OCI-LY3 (cell line): ENCODE results near the gene STOX1.

Experiments
- H2AFZ ChIP-seq: fragments of 200-600, 300-600 bp; shearing (Covaris generic); 2 replicates; pipeline ENCODE4 v1.6.0; 2014; ENCODE audit warnings: antibody characterized with exemption, low read depth, low read length
- H3K27ac ChIP-seq: fragments of 200-600, 300-600 bp; sonication (generic); 2 replicates; pipeline ENCODE4 v1.5.1; 2014; ENCODE audit warnings: mild to moderate bottlenecking, low read length, moderate library complexity, mixed read lengths
- H3K27me3 ChIP-seq: fragments of 200-600, 300-600 bp; sonication (generic); 2 replicates; pipeline ENCODE4 v1.6.1; 2014; ENCODE audit warnings: low read depth, low read length, mixed read lengths
- H3K36me3 ChIP-seq: fragments of 200-600, 300-600 bp; sonication (generic); replicated peaks from 2 replicates; pipeline ENCODE3; 2014; ENCODE audit warnings: low read depth, low read length, mixed read lengths
- H3K4me1 ChIP-seq: fragments of 300-600, 200-600 bp; sonication (generic); 2 replicates; pipeline ENCODE4 v1.6.1; 2014; ENCODE audit warnings: low read length, mixed read lengths
- H3K4me2 ChIP-seq: fragments of 200-600, 300-600 bp; sonication (generic); 2 replicates; pipeline ENCODE4 v1.6.1; 2014; ENCODE audit warnings: low read length, mixed read lengths
- H3K4me3 ChIP-seq: fragments of 300-600, 200-600 bp; sonication (generic); 2 replicates; pipeline ENCODE4 v1.5.1; 2014; ENCODE audit warnings: antibody characterized with exemption, mild to moderate bottlenecking, low read length, moderate library complexity
- H3K79me2 ChIP-seq: fragments of 300-600, 200-600 bp; shearing (Covaris generic); 2 replicates; pipeline ENCODE4 v1.6.1; 2014; ENCODE audit warnings: mild to moderate bottlenecking, low read length, mixed read lengths
- H3K9ac ChIP-seq: fragments of 300-600, 200-600 bp; shearing (Covaris generic); 2 replicates; pipeline ENCODE4 v1.6.0; 2014; ENCODE audit warnings: mild to moderate bottlenecking, low read length, moderate library complexity
- H3K9me3 ChIP-seq: fragments of 200-600, 300-600 bp; shearing (Covaris generic); 2 replicates; pipeline ENCODE4 v1.6.1; 2014; ENCODE audit warnings: low read length, mixed read lengths; ENCODE audit not compliant: insufficient read depth
- H4K20me1 ChIP-seq: fragments of 200-600, 300-600 bp; sonication (generic); 2 replicates; pipeline ENCODE4 v1.6.1; 2016; ENCODE audit warnings: low read length, mixed read lengths; ENCODE audit not compliant: insufficient read depth
- EZH2phosphoT487 ChIP-seq: fragments of 200-600 bp; shearing (Covaris generic); IDR thresholded peaks from 2 replicates; pipeline ENCODE4 v1.6.1; 2018; ENCODE audit warnings: antibody characterized with exemption, mixed run types, low read depth
- TF ChIP-seq, protein P1 (sequence below): fragments of 200-600, 300-600 bp; sonication (generic); IDR thresholded peaks from 2 replicates; pipeline ENCODE4 v1.5.1; 2014; ENCODE audit warnings: antibody characterized with exemption, low read length, low read depth

Gene STOX1

DNA sequence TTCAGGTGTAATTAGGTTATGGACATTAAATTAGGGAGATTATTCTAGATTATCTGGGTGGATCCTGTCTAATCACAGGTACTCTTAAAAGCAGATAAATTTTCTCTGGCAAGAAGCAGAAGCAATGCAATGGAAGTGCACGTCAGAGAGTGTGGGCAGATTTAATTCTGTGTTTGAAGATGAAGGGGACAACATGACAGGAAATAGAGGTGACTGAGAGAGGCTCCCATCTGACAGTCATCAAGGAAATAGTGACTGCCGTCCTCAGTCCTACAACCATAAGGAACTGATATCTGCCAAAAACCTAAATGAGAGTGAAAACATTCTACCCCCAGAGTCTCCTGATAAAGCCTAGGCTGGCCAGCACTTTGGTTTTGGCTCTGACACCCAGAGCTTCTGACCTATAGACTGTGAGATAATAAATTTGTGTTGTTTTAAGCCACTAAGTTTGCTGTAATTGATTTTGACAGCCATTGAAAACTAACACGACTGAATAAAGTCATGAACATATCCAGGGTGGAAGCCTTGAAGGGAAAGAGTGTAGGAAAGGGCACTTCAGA is 43.3 kb downstream of the STOX1 start:
- no peaks in the 10 kb centered on the region for H3K9me3 ChIP-seq
- no peaks in the 10 kb centered on the region for H3K27me3 ChIP-seq
- H2AFZ ChIP-seq: no peak overlapping the region
- H3K9ac ChIP-seq: no peak overlapping the region
- TF ChIP-seq, protein P1, sequence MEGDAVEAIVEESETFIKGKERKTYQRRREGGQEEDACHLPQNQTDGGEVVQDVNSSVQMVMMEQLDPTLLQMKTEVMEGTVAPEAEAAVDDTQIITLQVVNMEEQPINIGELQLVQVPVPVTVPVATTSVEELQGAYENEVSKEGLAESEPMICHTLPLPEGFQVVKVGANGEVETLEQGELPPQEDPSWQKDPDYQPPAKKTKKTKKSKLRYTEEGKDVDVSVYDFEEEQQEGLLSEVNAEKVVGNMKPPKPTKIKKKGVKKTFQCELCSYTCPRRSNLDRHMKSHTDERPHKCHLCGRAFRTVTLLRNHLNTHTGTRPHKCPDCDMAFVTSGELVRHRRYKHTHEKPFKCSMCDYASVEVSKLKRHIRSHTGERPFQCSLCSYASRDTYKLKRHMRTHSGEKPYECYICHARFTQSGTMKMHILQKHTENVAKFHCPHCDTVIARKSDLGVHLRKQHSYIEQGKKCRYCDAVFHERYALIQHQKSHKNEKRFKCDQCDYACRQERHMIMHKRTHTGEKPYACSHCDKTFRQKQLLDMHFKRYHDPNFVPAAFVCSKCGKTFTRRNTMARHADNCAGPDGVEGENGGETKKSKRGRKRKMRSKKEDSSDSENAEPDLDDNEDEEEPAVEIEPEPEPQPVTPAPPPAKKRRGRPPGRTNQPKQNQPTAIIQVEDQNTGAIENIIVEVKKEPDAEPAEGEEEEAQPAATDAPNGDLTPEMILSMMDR: no peak
- no peak for TF ChIP-seq EZH2phosphoT487
- H3K4me1 ChIP-seq: peaks cover 3% of the 10 kb centered on the region; the same call in 1 of the 2 replicates
- H3K27ac ChIP-seq: no peak overlapping the region
- no peak overlapping the region for H3K4me3 ChIP-seq
- no peak overlapping the region for H3K4me2 ChIP-seq
- no peaks in the 10 kb centered on the region for H3K36me3 ChIP-seq
- H3K79me2 ChIP-seq: no peaks in the 10 kb centered on the region
- H4K20me1 ChIP-seq: no peaks in the 10 kb centered on the region

DNA sequence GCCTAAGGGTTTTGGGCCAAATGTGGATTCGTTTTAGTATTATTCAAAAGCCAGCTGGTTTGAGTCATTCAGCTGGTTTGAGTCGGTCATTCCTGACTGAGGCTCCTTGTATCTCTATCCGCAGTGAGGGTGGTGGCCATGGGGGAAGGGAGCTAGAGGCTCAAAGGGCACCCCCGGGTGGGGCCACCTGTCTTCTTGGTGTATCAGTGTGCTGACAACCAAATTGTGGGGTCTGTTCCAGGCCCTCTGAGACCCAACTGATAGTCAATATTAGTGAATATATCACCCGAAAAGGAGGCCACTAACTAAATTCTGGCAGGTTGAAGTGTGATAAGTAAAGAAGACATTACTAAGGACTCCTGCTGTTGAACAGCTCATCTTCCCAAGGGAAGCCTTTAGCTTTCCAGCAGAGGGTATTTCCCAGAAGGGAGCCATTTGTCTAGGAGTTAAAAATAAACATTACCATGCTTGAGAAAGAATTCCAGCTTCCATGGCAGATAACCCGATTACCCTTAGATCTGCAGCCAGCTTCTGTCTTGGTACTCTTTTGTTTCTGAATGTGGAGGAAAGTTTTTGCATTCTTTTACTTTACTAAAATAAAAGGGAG is 43.9 kb downstream of the STOX1 start:
- Histone ChIP-seq H3K9ac (no peak overlapping the region), H3K9me3 (no peaks in the 10 kb centered on the region), H3K4me2 (no peak overlapping the region), H2AFZ (no peak overlapping the region), H4K20me1 (no peaks in the 10 kb centered on the region), H3K36me3 (no peaks in the 10 kb centered on the region), H3K27me3 (no peaks in the 10 kb centered on the region), H3K4me1 (no peaks in the 10 kb centered on the region), H3K4me3 (no peak overlapping the region), H3K27ac (no peak overlapping the region), H3K79me2 (no peaks in the 10 kb centered on the region)
- TF ChIP-seq EZH2phosphoT487: no peak
- TF ChIP-seq, protein P1: no peak

DNA sequence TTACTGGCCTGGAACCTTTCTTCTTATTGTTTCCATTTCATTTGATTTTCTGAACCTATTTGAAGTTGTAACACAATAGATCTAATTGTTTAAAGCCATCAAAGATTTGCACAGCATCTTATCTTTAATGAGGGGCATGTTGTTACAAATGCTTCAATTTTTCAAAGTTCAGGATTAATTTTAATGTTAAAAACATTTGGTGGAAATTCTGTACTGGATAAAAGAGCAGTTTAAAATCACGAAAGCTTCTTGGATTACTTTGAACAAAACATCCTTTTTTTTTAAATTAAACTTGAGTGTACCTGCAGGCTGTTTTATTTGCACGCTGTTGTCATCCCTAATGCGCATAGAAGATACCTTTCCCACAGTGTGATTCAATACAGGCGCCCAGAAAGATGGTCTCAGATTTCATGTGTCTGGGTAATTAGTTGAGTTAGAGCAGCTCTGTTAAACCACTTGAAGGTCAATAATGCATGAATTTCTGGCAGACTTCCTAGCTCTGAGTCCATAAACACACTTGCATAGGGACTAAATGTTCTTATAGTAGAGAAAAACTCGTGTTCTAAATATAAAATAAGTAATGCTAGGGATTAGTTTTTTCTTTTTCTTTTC is 44.5 kb downstream of the STOX1 start:
- Histone ChIP-seq H3K4me3 (no peak overlapping the region), H3K79me2 (no peaks in the 10 kb centered on the region), H3K4me1 (no peaks in the 10 kb centered on the region), H3K9me3 (no peaks in the 10 kb centered on the region), H3K27ac (no peak overlapping the region), H3K27me3 (no peaks in the 10 kb centered on the region), H2AFZ (no peak overlapping the region), H3K4me2 (no peak overlapping the region), H4K20me1 (no peaks in the 10 kb centered on the region), H3K36me3 (no peaks in the 10 kb centered on the region), H3K9ac (no peak overlapping the region)
- TF ChIP-seq, protein P1: no peak
- no peak for TF ChIP-seq EZH2phosphoT487

DNA sequence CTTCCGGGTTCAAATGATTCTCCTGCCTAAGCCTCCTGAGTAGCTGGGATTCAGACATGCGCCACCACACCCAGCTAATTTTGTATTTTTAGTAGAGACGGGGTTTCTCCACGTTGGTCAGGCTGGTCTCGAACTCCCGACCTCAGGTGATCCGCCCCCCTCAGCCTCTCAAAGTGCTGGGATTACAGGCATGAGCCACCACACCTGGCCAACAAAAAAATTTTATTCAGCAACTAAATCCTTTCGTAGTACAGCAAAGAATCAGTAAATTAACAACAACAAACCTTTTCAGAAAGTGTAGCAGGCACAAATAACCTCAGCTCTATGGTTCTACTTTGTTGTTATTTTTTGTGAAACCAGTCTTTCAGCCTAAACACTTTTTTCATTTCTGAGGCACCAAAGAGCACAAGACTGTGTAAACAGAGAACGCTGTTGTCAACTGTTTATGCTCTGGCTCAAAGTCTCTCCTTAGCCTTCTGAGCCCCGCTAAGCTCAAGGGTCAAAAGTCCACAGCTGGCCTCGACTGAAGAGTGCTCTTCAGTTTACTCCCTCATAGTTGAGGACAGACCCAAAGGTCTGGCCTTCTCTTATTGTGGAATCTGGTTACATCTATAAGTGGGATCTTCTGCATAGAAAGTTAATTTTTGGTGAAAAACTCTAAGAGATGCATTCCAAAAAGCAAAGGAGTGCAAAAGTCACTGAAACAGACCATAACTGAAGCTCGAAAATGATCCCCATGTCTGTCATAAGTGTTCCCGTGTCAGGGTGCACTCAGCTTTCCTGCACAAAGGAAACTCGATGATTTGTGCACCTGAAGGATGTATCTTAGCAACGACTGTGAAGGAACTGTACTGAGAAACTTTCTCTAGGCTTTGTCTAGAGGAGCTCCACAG is 49.2 kb downstream of the STOX1 start:
- H3K4me1 ChIP-seq: no peaks in the 10 kb centered on the region
- no peak overlapping the region for H2AFZ ChIP-seq
- H3K27me3 ChIP-seq: no peaks in the 10 kb centered on the region
- no peak overlapping the region for H3K4me2 ChIP-seq
- H3K36me3 ChIP-seq: no peaks in the 10 kb centered on the region
- no peak overlapping the region for H3K27ac ChIP-seq
- no peaks in the 10 kb centered on the region for H3K9me3 ChIP-seq
- TF ChIP-seq, protein P1: no peak
- no peak for TF ChIP-seq EZH2phosphoT487
- H3K9ac ChIP-seq: no peak overlapping the region
- H3K4me3 ChIP-seq: no peak overlapping the region
- H4K20me1 ChIP-seq: no peaks in the 10 kb centered on the region
- H3K79me2 ChIP-seq: no peaks in the 10 kb centered on the region
